Fibroblast of skin of scalp (primary cell): ENCODE data around the gene HIVEP1.
"Not testable (repeated sequence)": the region's sequence is repeated elsewhere in the genome, so short reads cannot be mapped to it uniquely, and the experiment has no call there.

Experiments used
- DNase-seq: peaks from one replicate; pipeline ENCODE4 v3.0.0-alpha.2; 2013

HIVEP1 gene

DNA sequence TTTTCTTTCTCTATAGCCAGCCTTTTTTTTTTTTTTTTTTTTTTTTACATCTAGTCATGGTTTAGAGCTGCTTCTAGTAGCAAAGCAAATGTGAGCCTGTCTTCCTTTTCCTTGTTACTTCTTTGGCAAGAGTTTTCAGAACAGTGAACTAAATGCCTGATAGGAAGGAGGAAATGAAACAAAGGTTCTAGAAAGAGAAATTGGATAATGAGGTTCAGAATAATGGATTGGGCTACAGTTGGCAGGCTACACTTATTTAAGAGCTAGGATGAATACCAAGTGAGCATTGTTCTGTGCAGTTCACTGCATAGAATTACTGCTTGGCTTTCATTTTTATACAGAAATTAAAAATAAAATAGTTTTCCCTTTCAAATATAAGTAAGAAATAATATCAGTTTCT, 78.6 kb downstream of the HIVEP1 start:
- no peak for DNase-seq

DNA sequence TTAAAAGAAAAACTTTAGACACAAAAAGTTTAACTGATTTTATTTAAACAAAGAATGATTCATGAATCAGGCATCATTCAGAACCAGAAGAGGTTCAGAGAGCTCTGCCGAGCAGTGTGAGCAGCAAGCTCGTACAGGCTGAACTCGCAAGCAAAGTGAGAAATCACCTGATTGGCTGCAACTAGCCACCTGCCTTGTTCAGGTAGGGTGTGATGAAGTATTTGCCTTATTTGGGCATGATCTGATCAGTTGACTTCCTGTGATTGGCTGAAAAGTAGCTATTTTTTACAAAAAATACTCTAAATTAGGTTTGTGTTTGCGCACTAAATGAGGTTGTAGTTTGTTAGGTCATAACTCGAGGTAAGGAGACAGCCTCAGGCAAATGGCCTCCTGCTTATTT, 80.7 kb downstream of the HIVEP1 start:
- no peak for DNase-seq

DNA sequence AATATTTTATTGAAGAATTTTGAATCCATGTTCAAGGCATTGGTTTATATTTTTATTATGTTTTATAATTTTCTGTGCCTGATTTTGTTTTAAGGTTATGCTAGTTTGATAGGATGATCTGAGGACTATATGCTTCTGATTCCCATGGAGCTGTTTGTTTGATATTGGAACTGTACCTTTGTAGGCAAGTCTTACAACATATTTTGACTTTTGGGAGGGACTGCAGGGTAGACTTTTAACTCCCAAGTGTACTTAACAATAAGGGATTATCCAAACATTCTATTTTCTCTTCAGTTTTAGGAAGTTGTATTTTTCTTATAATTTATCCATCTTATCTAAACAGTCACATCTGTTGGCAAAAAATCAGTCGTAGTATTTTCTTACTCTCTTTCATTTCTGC, 82.6 kb downstream of the HIVEP1 start:
- no peak for DNase-seq

DNA sequence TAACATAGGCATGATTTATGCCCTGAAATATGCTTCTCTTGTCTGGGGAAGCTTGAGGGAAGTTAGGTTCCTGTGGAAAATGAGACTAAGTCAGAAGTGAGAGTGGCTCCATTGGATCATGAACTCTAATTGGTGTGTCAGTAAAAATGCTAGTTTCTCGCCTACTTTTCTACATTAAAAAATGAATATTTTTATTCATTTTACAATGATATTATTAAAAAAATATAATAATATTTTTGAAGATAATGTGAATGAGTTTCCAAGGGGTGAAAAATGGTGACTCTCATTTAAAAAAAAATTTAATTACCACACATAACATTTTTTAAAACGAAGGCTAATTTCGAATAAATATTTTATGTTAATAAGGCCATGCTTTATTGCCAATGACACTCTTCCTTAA, 84.2 kb downstream of the HIVEP1 start:
- peak; percentile 35 for DNase-seq

DNA sequence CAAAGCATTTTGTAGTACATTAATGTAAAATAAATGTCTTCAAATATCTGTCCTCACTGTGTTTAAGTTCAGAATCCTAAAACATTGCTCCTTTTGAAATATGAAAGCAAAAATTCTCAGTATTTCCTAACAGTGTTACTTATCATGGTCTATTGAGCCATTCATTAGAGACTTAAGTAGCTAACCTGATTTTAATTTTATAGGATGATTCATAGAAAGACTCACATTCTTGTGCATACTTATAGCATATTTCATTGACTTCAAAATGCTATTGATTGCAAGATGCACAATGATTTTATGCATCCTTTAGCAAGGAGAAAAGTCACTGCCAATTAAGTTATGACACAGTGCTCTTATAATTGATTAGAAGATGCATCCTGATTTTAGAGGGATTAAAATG, 85.7 kb downstream of the HIVEP1 start:
- DNase-seq: peak; percentile 50

DNA sequence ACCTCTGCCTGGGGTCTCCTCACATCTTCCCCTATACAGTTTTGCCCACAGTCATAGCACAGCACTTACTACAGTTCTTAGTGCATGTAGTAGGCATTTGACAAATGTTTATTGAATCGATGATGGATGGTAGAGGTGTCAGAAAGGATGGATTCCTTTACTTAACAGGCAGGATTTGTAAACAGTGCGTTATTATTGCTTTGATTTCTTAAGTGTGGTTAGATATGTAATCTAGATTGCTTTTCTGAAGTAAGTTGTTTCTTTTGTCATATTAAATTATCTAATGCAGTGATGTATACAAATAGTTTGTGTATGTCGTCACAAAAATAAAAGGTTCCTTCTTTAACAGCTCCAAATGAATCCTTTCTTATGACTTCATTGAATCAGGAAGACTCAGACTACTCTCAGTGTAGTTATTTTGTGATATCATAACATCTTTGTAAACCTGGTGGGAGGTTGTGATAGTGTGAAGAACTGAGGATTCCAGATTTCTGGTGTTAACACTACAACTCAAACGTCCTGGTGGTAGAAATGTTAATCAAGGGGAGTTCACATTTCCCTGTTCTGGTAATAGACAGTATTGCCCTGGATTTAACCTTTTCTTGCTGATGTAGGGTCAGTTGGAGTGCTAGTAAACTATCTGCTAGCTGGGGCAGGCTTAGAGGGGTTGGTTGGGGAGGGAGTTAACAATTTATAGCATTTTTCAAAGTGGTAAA, 87.7 kb downstream of the HIVEP1 start:
- no peak for DNase-seq

DNA sequence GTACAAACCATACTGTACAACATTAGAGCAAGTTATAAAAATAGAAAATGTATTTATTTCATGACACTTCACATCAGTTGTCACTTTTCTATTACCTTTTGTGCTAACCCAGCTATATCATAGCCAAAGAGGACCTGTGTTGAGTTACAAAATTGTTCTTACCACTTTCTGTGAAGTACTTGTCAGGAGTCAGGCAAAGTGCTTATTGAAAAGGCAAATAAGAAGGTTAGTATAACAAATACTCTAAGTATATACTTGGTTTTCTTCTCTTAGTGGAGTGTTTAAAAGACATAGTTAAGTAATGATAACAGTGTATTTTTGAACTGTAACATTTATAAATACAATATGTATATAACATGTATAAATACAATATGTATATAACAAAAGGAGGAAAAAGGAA, 88.9 kb downstream of the HIVEP1 start:
- DNase-seq: no peak

DNA sequence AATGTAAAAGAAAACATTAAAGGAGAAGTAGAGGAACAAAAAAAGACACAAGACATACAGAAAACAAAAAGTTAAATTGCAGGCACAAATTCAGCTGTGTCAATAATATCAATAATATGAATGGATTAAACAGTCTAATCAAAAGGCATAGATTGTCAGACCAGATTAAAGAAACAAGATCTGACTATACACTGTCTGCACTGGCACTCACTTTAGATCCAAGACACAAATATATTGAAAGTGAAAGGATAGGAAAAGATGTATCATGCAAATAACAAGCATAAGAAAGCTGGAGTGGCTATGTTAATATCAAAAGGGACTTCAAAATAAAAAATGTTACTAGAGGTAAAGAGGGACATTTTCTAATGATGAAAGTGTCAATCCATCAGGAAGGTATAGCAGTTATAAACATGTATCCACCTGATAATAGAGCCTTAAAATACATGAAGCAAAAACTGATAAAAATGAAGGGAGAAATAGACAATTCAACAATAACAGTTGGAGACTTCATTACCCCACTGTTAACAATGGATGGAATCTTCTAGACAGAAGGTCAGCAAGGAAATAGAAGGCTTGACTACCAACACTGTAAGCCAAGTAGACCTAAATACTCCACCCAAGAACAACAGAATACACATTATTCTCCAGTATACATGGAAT, 89.7 kb downstream of the HIVEP1 start:
- DNase-seq: no peak

DNA sequence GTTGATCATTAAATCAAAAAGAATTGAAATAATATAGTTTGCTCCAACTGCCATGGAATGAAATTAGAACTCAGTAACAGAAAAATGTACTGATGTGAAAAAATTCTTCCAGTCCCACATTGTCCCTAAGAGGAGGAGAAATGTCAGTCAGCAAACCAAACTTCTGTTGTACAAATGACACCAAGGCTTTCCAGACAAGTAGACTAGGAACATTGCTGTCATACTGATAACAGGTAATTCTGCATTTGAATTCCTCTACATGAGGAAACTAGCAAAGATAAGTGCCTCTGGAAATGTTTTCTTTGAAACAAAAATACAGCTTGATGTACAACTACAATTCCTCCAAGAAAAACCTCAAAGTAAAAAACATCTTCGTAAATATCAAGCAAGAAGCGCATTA, 90.2 kb downstream of the HIVEP1 start:
- DNase-seq: no peak

DNA sequence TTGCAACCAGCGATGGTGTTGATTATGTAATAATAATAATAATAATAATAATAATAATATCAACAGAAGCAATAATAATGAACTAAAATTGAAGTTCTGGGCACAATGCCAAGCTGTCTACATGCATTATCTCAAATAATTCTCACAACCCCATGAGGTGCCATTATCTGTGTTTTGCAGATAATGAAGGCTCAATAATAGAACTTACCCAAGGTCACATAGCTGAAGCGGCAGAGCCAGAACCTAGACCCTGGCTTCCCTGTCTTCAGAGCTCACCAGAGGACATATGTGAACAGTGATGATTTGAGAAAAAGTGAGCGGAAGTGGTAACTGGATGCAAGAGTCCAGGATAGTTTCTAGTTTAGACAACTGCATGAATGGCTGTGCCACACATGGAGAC, 91.0 kb downstream of the HIVEP1 start:
- DNase-seq: no peak

DNA sequence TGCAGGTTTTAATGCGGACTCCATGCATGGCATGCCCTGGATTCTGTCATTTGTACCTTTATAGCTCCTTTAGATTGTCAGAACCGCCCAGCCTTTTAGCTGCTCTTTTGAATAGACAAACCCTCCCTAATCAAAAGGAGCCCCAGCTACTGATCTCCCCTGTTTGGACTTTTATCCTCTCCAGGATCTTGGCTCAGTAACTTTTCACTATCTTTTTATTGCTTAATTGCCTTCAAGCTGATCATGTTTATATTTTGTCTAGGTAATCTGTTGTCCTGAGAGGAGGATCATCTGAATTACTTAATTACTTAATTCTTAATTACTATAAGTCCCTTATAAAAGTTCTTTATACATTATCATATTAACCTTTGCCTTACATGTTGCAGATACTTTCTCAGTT, 93.2 kb downstream of the HIVEP1 start:
- DNase-seq: no peak

DNA sequence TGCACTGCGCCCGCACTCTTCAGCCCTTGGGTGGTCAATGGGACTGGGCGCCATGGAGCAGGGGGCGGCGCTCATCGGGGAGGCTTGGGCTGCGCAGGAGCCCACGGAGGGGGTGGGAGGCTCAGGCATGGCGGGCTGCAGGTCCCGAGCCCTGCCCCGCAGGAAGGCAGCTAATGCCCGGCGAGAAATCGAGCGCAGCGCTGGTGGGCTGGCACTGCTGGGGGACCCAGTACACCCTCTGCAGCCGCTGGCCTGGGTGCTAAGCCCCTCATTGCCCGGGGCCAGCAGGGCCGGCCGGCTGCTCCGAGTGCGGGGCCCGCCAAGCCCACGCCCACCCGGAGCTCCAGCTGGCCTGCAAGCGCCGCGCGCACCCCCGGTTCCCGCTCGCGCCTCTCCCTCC, 96.3 kb downstream of the HIVEP1 start:
- not testable (repeated sequence) for DNase-seq

DNA sequence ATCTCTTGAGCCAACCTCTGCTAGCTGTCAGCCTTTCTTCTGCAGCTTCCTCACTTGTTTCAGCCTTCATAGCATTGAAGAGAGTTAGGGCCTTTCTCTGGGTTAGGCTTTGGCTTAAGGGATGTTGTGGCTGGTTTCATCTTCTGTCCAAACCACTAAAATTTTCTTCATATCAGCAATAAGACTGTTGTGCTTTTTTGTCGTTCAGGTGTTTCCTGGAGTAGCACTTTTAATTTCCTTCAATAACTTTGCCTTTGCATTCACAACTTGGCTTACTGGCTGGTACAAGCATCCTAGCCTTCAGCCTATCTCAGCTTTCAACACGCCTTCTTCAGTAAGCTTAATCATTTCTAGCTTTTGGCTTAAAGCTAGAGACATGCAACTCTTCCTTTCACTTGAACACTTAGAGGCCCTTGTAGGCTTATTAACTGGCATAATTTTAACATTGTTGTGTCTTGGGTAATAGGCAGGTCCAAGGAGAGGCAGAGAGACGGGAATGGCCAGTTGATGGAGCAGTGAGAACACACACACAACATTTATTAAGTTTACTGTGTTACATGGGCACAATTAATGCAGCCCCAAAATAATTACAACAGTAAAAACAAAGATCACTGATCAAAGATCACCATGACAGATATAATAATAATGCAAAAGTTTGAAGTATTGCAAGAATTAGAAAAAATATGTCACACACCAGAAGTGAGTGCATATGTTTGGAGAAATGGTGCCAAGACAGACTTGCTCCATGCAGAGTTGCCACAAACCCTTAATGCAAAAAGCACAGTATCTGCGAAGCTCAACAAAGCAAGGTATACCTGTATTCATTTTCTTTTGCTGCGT, 98.6 kb downstream of the HIVEP1 start:
- no peak for DNase-seq

DNA sequence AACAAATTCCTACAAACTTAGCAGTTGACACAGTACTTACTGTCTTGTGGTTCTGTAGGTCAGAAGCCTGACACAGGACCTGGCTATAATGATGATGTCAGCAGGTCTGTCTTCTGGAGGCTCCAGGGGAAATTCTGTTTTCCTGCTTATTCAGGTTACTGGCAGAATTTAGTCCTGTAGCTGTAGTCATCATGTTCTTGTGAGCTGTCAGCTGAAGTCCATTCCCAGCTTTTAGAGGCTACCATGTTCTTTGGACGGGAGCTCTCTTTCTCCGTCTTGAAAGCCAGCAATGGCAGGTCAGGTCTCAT, 99.2 kb downstream of the HIVEP1 start:
- no peak for DNase-seq

DNA sequence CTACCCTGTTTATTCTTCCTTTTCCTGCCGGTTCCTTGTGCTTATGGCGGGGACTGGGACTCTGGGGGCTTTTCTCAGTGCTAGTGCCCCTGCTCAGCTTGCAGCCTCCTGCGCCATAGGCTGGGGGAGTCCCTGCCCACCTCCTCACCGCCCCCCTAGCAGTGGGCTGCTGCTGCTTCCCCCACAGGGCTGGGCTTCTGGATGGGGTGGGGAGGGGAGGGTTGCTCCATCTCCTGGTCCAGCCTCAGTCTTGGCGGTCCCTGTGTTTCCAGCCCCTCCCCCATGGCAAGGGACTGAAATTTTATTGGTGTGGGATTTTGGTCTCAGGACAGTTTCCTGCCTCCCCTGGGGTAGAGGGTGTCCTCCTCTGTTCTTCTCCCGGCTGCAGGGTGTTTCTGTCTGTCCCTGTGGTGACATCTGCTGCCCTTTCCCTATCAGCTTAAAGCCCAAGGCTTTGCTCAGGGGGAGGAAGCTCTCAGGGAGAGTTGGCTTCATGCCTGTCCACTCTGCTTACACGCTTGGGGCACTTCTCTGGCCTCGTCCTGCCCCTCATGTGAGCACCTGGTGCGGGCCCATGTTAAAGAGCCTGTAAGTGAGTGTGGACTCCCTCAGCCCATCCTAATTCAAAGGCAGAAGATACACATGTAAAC, 100.6 kb downstream of the HIVEP1 start:
- DNase-seq: no peak

DNA sequence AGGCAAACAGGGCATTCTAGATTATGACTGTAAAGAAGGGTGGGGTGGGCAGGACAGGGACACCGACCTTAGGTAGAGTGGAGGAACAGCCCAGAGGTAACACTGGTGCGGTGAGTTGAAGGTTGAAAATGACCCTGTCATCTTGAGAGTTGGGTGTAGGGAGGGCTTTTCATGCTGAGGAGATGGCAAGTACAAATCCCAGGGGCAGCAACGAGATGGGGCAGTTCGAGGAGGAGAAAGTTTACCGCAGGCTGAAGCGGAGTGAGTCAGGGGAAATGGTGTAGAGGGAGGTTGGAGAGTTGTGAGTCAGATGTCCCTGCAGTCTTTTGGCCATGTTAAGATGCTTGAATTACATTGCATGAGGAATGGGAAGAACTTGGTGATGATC, 101.1 kb downstream of the HIVEP1 start:
- DNase-seq: peak; percentile 76

DNA sequence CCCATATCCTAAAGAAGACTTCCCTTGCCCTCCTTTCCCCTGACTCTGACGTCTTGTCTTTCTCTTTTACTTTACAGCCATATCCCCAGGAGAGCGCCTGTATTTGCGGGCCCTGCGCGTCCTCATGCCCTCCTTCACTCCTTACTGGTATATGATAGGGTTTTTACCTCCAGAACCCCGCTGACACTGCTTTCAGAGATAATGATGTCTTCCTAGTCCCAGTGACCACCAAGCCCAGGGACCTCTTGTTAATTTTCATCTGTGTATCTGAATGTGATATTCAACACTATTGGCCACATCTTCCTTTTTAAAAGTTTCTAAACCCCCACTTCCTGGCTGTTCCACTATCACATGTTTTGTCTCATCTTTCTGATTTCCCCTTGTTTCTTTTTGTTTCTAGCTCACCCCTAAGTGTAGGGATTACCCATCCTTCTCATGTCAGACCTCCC, 102.0 kb downstream of the HIVEP1 start:
- DNase-seq: no peak

DNA sequence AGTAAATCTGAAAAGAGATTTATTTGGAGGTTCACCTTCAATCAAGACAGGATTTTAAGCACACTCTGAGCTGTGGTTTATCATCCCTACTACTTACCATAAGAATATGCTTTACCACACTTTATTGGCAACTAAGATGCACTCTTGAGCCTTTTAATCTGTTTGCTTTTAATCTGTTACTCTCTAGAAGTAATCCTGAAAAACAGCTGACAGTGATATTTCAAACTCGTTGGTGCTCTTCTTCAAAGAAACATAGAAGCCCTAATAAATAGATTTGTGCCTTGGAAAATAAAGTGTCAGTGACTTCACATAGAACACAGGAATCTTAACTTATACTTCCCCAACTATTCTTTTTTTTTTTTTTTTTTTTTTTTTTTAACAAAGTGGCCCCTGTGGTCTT, 102.9 kb downstream of the HIVEP1 start:
- DNase-seq: no peak

DNA sequence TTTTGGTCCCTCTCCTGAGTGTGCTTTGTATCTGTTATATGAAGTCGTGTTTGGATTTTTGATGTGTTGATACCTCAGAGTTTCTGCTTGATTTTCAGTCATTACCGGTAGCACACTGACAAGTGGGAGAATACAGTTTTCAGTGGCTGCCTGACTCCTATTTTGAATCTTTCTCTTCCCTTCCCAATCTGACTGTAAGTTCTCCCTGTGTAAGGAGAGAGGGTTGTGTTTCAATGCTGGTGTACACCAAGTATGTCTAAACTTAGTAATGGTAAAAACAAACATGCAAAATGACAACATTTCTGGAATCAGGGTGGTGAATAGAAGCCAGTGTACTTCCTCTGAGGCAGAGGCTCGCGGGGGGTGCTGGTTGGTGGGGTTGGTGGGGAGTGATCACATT, 103.4 kb downstream of the HIVEP1 start:
- DNase-seq: no peak

DNA sequence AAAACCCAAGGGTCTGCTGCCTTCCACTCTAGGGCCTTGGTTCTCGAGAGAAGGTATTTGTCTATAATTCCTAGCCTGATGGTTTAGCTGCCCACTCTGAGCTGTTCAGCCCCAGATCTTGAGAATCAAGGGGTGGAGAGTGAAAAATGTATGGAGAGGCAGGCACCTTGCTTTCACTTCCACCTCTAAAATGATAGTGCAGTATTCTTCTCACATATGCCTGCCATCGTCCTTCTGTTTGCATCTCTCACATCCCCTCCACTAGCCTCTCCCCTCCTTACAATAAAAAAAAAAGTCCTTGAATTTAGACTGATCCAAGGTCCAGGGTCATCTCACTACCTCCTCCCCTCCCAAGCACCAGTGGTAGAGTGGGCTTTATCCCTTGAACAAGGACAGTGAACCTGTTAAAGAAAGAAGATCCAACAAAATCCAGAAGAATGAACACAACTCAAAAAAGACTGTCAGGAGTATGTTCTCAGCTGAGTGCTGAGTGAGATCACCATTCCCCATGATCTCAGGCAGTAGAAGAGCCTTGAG, 104.2 kb downstream of the HIVEP1 start:
- DNase-seq: no peak

DNA sequence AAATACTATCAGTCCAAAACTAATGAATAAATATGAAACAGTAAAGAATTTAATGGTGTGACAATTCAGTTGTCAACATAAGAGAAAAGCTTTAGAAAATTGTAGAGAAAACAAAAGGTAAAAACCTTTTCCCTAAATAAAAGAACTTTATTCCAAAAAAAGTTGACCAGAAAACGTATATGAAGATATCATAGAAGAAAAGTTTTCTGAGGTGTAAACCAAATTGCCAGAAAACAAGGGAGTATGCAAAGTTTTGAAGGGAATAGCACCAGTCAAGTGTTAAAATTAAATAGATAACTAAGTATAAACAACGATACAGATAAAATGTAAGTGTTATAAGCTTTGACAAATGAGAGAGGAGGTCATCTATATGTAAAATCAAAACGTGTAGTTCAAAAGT, 104.9 kb downstream of the HIVEP1 start:
- DNase-seq: no peak

DNA sequence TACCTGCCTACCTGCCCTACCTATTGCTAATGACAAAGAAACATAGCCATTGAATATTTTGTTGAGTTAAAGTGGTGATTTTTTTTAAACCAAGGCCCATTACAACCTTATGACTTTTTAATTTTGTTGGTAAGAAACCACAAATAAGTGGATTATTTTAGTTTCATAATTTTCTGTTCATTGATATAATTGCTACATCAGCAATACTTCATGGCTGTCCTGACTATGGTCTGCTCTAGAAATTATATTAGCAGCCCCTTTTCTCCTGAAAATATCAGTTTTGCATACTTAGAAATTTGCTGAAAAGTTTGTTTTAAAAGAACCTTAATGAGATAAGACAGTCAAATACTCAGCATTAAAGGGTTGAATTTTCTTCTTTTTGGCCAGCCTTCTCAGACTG, 106.5 kb downstream of the HIVEP1 start:
- DNase-seq: no peak

DNA sequence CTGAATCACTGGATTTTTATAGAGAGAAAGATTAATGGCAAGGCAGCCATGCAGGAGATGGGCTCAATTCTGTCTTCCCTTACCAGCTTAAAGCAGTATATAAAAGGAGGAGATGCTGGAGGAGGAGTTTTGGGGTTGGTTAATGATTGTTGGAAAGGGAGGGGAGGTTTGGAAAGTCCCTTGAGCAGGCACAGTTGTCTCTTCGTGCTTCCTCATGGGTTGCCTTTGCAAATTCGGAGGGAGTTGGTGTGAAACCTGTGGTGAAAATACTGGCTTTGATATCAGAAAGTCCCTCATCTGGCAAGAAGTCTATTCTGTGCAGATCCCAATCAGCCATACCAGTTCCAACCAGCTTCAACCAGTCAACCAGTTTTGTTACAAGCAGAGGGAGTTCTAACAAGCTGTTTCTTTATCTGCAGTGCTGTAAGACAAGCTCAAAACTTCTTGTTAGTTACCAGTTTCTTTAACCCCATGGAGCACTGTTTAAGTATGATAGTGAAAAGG, 107.0 kb downstream of the HIVEP1 start:
- no peak for DNase-seq
